CD8-positive, alpha-beta memory T cell (primary cell): ENCODE data around the gene DNAJC6. TPM values are rescaled to one million over a fixed set of nuclear protein-coding genes. Genes with fewer than 3 reads are reported as not detected.

Source experiments
- CTCF ChIA-PET: fragments of 350-600 bp; sonication (Branson Sonifier 250); formaldehyde crosslinking; loops from one replicate; lab custom pipeline; 2021; ENCODE audit warnings: antibody characterized with exemption; lab: Charles Lee
- POLR2A ChIA-PET: fragments of 350-600 bp; sonication (Branson Sonifier 250); formaldehyde crosslinking; loops from one replicate; lab custom pipeline; 2021; ENCODE audit warnings: antibody characterized with exemption; lab: Charles Lee
- DNase-seq, 5 donors: peaks; one replicate each; pipeline versions ENCODE4 v3.0.0 to v3.0.0-alpha.2; 2020 to 2022; ENCODE audit warnings: mixed read lengths in 1 of 5
- H3K27ac ChIP-seq: one replicate; pipeline ENCODE4 v1.7.0; 2013; ENCODE audit warnings: low read depth, mild to moderate bottlenecking, low read length, moderate library complexity
- H3K27me3 ChIP-seq: 2 replicates; pipeline ENCODE4 v1.7.0; 2013; ENCODE audit warnings: low read length, mild to moderate bottlenecking; ENCODE audit not compliant: insufficient read depth, poor library complexity, severe bottlenecking
- H3K36me3 ChIP-seq: 2 replicates; pipeline ENCODE4 v1.7.0; 2013; ENCODE audit warnings: mild to moderate bottlenecking, low read length, moderate library complexity; ENCODE audit not compliant: insufficient read depth
- H3K4me1 ChIP-seq: 2 replicates; pipeline ENCODE4 v1.7.0; 2013; ENCODE audit warnings: mild to moderate bottlenecking, low read length, moderate library complexity; ENCODE audit not compliant: insufficient read depth
- H3K4me3 ChIP-seq: 2 replicates; pipeline ENCODE4 v1.7.0; 2013; ENCODE audit warnings: mild to moderate bottlenecking, low read length
- H3K9me3 ChIP-seq: 2 replicates; pipeline ENCODE4 v1.7.0; 2013; ENCODE audit warnings: mild to moderate bottlenecking, low read length
- H3K27ac Mint-ChIP-seq, 8 donors: one replicate each; pipeline ENCODE4 v1.8.0; 2020 to 2021; ENCODE audit warnings: mixed read lengths in 8 of 8, mild to moderate bottlenecking in 6 of 8, inconsistent platforms in 3 of 8, moderate library complexity in 3 of 8
- H3K27me3 Mint-ChIP-seq, 2 donors: one replicate each; pipeline ENCODE4 v1.8.0; 2020 to 2021; ENCODE audit warnings: mixed read lengths in 2 of 2, mild to moderate bottlenecking in 1 of 2, moderate library complexity in 1 of 2
- H3K36me3 Mint-ChIP-seq, 3 donors: one replicate each; pipeline ENCODE4 v1.8.0; 2020 to 2021; ENCODE audit warnings: mixed read lengths in 3 of 3, inconsistent platforms in 1 of 3, mild to moderate bottlenecking in 1 of 3
- H3K4me1 Mint-ChIP-seq, 3 donors: one replicate each; pipeline ENCODE4 v1.8.0; 2020 to 2021; ENCODE audit warnings: mixed read lengths in 3 of 3, inconsistent platforms in 1 of 3, mild to moderate bottlenecking in 1 of 3
- H3K4me3 Mint-ChIP-seq, 7 donors: one replicate each; pipeline ENCODE4 v1.8.0; 2020 to 2021; ENCODE audit warnings: mixed read lengths in 7 of 7, mild to moderate bottlenecking in 6 of 7, moderate library complexity in 4 of 7, inconsistent platforms in 2 of 7
- H3K9me3 Mint-ChIP-seq, 5 donors: one replicate each; pipeline ENCODE4 v1.8.0; 2020 to 2022; ENCODE audit warnings: mixed read lengths in 5 of 5, mild to moderate bottlenecking in 3 of 5, moderate library complexity in 2 of 5, inconsistent platforms in 1 of 5
- polyA plus RNA-seq: library from polyadenylated mRNA; unstranded; fragments of 300-500 nt; fragmentation: Illumina TruSeq; gene quantifications from one replicate; pipeline ENCODE4 v1.2.3, GENCODE V29; 2021
- total RNA-seq, 2 experiments: library from RNA; stranded (reverse); gene quantifications; one replicate each; pipeline ENCODE4 v1.2.3, GENCODE V29; 2021

Gene DNAJC6
- total and polyA plus RNA-seq, 3 experiments from 2014 or later = 1.0 to 5.6 (median 5.1) TPM

DNA sequence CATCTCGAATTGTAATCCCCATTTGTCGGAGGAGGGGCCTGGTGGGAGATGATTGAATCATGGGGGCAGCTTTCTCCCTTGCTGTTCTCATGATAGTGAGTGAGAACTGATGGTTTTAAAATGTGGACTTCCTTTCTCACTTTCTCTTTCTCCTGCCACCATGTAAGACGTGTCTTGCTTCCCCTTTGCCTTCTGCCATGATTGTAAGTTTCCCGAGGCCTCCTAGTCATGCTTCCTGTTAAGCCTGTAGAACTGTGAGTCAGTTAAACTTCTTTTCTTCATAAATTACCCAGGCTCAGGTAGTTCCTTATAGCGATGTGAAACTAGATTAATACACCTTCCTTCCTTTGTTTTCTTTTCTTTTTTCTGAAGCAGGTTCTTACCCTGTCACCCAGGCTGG, 13.9 kb downstream of the DNAJC6 start:
- Mint-ChIP-seq H3K27me3 (peaks cover 0 to 5% of the 10 kb centered on the region in 2 donors), H3K27ac (no peak overlapping the region), H3K4me1 (no peaks in the 10 kb centered on the region), H3K9me3 (peaks cover 3 to 11% (median 3%) of the 10 kb centered on the region in 5 donors), H3K36me3 (peaks cover 4 to 32% (median 10%) of the 10 kb centered on the region in 3 donors), H3K4me3 (no peak overlapping the region)
- H3K9me3 ChIP-seq = no peaks in the 10 kb centered on the region
- no peaks in the 10 kb centered on the region for H3K27me3 ChIP-seq
- no peak overlapping the region for H3K4me3 ChIP-seq
- POLR2A ChIA-PET = no interaction called here
- DNase-seq = no peak
- CTCF ChIA-PET = no interaction called here
- no peaks in the 10 kb centered on the region for H3K4me1 ChIP-seq
- H3K27ac ChIP-seq = no peak overlapping the region
- H3K36me3 ChIP-seq = no peaks in the 10 kb centered on the region

GRCh38 chr1:65330021-65330420, 20.7 kb downstream of the DNAJC6 start:
- H3K27me3 Mint-ChIP-seq = peaks cover 0 to 9% of the 10 kb centered on the region in 2 donors
- H3K4me1 Mint-ChIP-seq = no peaks in the 10 kb centered on the region
- no peak overlapping the region for H3K4me3 Mint-ChIP-seq
- DNase-seq = no peak
- ChIA-PET CTCF (no interaction called here), POLR2A (no interaction called here)
- peaks cover 0 to 3% (median 0%) of the 10 kb centered on the region in 5 donors for H3K9me3 Mint-ChIP-seq
- Histone ChIP-seq H3K27ac (no peak overlapping the region), H3K9me3 (no peaks in the 10 kb centered on the region), H3K4me3 (no peak overlapping the region), H3K4me1 (no peaks in the 10 kb centered on the region), H3K27me3 (no peaks in the 10 kb centered on the region), H3K36me3 (no peaks in the 10 kb centered on the region)
- no peak overlapping the region for H3K27ac Mint-ChIP-seq
- H3K36me3 Mint-ChIP-seq = peaks cover 0 to 15% (median 0%) of the 10 kb centered on the region in 3 donors

DNA sequence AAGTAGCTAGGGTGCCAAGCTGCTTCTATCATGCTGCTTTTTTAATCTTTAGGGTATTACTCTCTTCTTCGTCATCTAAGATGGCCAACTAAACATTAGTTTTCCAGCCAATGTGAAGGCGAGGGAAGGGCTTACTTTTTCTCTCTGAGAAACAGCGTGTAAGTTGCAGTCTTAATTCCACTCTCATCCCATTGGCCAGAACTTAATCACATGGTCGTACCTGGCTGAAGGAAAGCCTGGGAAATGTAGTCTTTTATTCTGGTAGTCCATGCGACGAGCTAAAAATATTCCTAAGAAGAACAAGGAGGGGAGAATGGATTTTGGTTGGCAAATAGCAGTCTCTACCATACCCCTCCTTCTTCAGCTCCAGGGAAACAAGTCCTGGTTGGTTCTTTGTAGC, 21.5 kb downstream of the DNAJC6 start:
- peaks cover 0 to 12% of the 10 kb centered on the region in 2 donors for H3K27me3 Mint-ChIP-seq
- Histone ChIP-seq H3K36me3 (no peaks in the 10 kb centered on the region), H3K27ac (no peak overlapping the region), H3K9me3 (no peaks in the 10 kb centered on the region), H3K4me1 (no peaks in the 10 kb centered on the region), H3K4me3 (no peak overlapping the region), H3K27me3 (no peaks in the 10 kb centered on the region)
- ChIA-PET POLR2A (no interaction called here), CTCF (no interaction called here)
- no peak for DNase-seq
- no peak overlapping the region for H3K4me3 Mint-ChIP-seq
- H3K9me3 Mint-ChIP-seq = peaks cover 0 to 3% (median 0%) of the 10 kb centered on the region in 5 donors
- no peaks in the 10 kb centered on the region for H3K4me1 Mint-ChIP-seq
- H3K27ac Mint-ChIP-seq = no peak overlapping the region
- H3K36me3 Mint-ChIP-seq = peaks cover 0 to 19% (median 0%) of the 10 kb centered on the region in 3 donors

- Mint-ChIP-seq H3K4me3 (no peak overlapping the region), H3K36me3 (peaks cover 0 to 14% (median 0%) of the 10 kb centered on the region in 3 donors), H3K27ac (no peak overlapping the region), H3K9me3 (peaks cover 0 to 3% (median 0%) of the 10 kb centered on the region in 5 donors), H3K27me3 (peaks cover 0 to 8% of the 10 kb centered on the region in 2 donors), H3K4me1 (no peaks in the 10 kb centered on the region)
- CTCF ChIA-PET = no interaction called here
- H3K9me3 ChIP-seq = no peaks in the 10 kb centered on the region
- no peaks in the 10 kb centered on the region for H3K27me3 ChIP-seq
- POLR2A ChIA-PET = no interaction called here
- no peak for DNase-seq
- no peaks in the 10 kb centered on the region for H3K4me1 ChIP-seq
- no peak overlapping the region for H3K4me3 ChIP-seq
- no peak overlapping the region for H3K27ac ChIP-seq
- H3K36me3 ChIP-seq = no peaks in the 10 kb centered on the region
Observed at GRCh38 chr1:65332821-65333220, 23.5 kb downstream of the DNAJC6 start.

DNA sequence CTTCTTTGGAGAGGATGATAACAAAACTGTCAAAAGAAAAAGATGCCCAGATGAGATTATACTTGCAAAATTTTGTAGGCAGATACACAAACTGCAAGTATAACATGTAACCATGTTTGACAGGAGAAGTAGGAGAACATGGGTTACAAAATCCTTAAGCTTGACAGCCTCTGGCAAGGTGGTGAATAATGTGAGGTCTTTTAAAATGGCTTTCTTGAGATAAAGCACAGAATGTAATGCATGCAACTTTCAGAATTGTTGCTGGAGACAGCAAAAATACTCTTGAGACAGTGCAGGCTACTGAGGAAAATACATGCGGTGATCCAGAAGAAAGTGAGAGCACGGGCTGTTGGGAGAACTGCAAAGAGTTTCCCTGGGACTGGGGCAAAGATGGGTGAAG, 24.7 kb downstream of the DNAJC6 start:
- CTCF ChIA-PET = no interaction called here
- no peak overlapping the region for H3K4me3 Mint-ChIP-seq

GRCh38 chr1:65339866-65340468, 30.6 kb downstream of the DNAJC6 start:
- H3K27me3 ChIP-seq = no peaks in the 10 kb centered on the region
- Mint-ChIP-seq H3K27ac (no peak overlapping the region), H3K4me3 (no peak overlapping the region), H3K36me3 (peaks cover 0 to 5% (median 0%) of the 10 kb centered on the region in 3 donors), H3K27me3 (peaks cover 0 to 3% of the 10 kb centered on the region in 2 donors), H3K9me3 (no peaks in the 10 kb centered on the region), H3K4me1 (no peaks in the 10 kb centered on the region)
- H3K4me1 ChIP-seq = no peaks in the 10 kb centered on the region
- DNase-seq = no peak
- no peak overlapping the region for H3K4me3 ChIP-seq
- ChIA-PET CTCF (no interaction called here), POLR2A (no interaction called here)
- no peaks in the 10 kb centered on the region for H3K9me3 ChIP-seq
- H3K27ac ChIP-seq = no peak overlapping the region
- H3K36me3 ChIP-seq = no peaks in the 10 kb centered on the region

More for the DNA sequence above, 24.7 kb downstream of the DNAJC6 start:
- Histone ChIP-seq H3K9me3 (no peaks in the 10 kb centered on the region), H3K36me3 (no peaks in the 10 kb centered on the region), H3K4me3 (no peak overlapping the region), H3K27me3 (no peaks in the 10 kb centered on the region), H3K4me1 (no peaks in the 10 kb centered on the region), H3K27ac (no peak overlapping the region)
- H3K4me1 Mint-ChIP-seq = no peaks in the 10 kb centered on the region
- POLR2A ChIA-PET = no interaction called here
- peaks cover 0 to 3% (median 0%) of the 10 kb centered on the region in 5 donors for H3K9me3 Mint-ChIP-seq
- H3K27ac Mint-ChIP-seq = peak overlapping the region in 1 of 8 donors; percentile 64
- peaks cover 0 to 8% of the 10 kb centered on the region in 2 donors for H3K27me3 Mint-ChIP-seq
- peaks cover 0 to 9% (median 0%) of the 10 kb centered on the region in 3 donors for H3K36me3 Mint-ChIP-seq
- DNase-seq = no peak

DNA sequence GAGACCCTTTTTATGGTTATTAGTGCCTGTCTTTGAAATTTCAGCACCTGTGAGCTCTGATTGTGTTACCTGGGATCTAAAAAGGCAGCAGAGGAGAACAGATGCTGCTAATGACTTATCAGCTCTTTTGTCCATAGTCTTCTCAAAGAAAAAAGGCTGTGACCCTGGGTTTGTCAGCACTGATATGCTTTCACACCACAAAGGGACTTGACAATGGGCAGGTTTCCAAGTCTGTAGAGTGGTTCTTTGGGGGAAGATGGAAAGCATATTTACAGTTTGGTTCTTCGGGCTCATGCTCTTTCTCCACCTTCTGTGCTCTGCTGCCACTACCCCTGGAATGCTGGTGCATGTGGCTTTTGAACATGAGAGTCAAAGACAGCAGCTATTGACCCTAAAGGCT, 32.0 kb downstream of the DNAJC6 start:
- H3K27me3 Mint-ChIP-seq = no peaks in the 10 kb centered on the region
- CTCF ChIA-PET = no interaction called here
- no peaks in the 10 kb centered on the region for H3K36me3 Mint-ChIP-seq
- POLR2A ChIA-PET = no interaction called here
- no peak overlapping the region for H3K4me3 Mint-ChIP-seq
- no peak overlapping the region for H3K27ac Mint-ChIP-seq
- Histone ChIP-seq H3K4me3 (no peak overlapping the region), H3K9me3 (no peaks in the 10 kb centered on the region), H3K4me1 (no peaks in the 10 kb centered on the region), H3K27me3 (no peaks in the 10 kb centered on the region), H3K27ac (no peak overlapping the region), H3K36me3 (no peaks in the 10 kb centered on the region)
- no peak for DNase-seq
- no peaks in the 10 kb centered on the region for H3K4me1 Mint-ChIP-seq
- H3K9me3 Mint-ChIP-seq = no peaks in the 10 kb centered on the region

DNA sequence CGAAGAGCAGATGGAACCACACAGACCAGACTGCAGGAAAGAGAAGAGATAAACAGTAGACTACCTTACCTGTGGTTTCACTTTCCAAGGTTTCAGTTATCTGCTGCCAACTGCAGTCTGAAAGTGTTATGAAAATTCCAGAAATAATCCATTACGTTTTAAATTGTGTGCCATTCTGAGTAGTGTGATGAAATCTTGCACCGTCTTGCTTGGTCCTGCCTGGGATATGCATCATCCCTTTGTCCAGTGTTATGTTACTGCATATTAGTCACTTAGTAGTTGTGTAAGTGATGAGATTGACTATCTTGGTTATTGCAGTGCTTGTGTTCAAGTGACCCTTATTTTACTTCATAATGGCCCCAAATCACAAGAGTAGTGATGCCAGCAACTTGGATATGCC, 33.9 kb downstream of the DNAJC6 start:
- no peaks in the 10 kb centered on the region for H3K4me1 Mint-ChIP-seq
- H3K4me1 ChIP-seq = no peaks in the 10 kb centered on the region
- no peaks in the 10 kb centered on the region for H3K9me3 Mint-ChIP-seq
- no peaks in the 10 kb centered on the region for H3K9me3 ChIP-seq
- no peak overlapping the region for H3K4me3 ChIP-seq
- no peaks in the 10 kb centered on the region for H3K36me3 ChIP-seq
- ChIA-PET CTCF (no interaction called here), POLR2A (no interaction called here)
- no peaks in the 10 kb centered on the region for H3K36me3 Mint-ChIP-seq
- H3K27ac Mint-ChIP-seq = no peak overlapping the region
- no peak for DNase-seq
- no peaks in the 10 kb centered on the region for H3K27me3 ChIP-seq
- no peak overlapping the region for H3K27ac ChIP-seq
- no peaks in the 10 kb centered on the region for H3K27me3 Mint-ChIP-seq
- H3K4me3 Mint-ChIP-seq = no peak overlapping the region
